ENCODE data around the gene TLR6. TPM values are rescaled to one million over a fixed set of nuclear protein-coding genes. Genes with fewer than 3 reads are reported as not detected.

TLR6 gene
- total and polyA plus RNA-seq, 2 of the 8 experiments (the other 6 are each of a cell fraction or from before 2014, with no cell fraction given) = 0.02 to 0.09 TPM

DNA sequence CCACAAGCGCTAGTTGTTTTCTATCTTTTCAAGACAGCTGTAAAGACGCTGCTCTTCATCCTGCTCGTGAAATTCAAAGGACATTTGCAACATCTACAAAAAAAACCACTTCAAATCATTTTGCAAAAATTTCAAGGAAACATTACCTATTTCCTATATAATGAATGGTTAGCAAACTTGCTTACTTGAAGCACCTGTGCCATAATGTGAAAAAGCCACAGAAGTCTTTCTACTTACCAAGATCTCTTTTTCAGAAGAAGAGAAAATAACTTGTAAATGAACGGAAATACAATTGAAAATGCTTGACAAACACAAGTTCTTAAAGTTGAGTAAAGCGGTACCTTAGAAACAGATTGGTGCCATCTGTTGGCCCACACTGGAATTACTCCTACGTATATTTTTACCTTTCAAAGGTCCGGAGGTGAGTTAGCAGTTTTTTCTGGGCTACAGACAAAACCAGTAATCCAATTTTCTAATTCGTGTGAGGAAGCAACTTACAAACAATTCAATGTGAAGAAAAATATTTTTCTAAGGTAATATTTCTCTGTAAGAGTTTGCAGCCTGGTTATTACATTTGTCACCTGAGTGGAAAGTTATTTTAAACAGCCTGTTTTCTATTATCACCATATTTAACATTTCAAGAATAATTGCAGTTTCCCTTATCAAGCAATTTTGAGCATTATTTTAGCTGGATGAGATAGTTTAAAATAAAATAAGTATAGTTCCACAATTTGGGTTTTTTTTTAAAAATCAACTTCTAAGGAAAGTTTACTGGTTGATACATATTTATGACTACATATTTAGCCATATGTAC lies at the start of gene TLR6 (continued):
- TF ChIP-seq RAD21 (IDR thresholded peaks at IDR 0.05 in 1 of 2, conservative IDR thresholded peaks at IDR 0.05 in 1 of 2; ENCODE audit: low read depth in 2 of 2, low read length in 2 of 2) = peak; percentile 48 to 56
- TF ChIP-seq BACH1 (IDR thresholded peaks at IDR 0.05; ENCODE audit: low read length) = peak; percentile 73
- TF ChIP-seq TBP (IDR thresholded peaks at IDR 0.05; ENCODE audit: low read depth, low read length) = no peak
